Activated T-helper 17 cell treated with anti-CD3 and anti-CD28 coated beads, Interleukin-2, amount 50 U/mL, for 72 hours (primary cell): ENCODE measurements around the gene CENPH. TPM values are rescaled to one million over a fixed set of nuclear protein-coding genes. Genes with fewer than 3 reads are reported as not detected.
"Not testable (repeated sequence)": the region's sequence is repeated elsewhere in the genome, so short reads cannot be mapped to it uniquely, and the experiment has no call there.

ENCODE experiments used
- ATAC-seq: fragments of 150-1000 bp; cut with Tn5 transposase; replicated peaks from 2 replicates; pipeline ENCODE4 v1.10.0; 2021; ENCODE audit warnings: mild to moderate bottlenecking, moderate library complexity
- H3K27ac Mint-ChIP-seq: one replicate; pipeline ENCODE4 v1.8.0; 2022; ENCODE audit warnings: mixed read lengths
- H3K27me3 Mint-ChIP-seq: one replicate; pipeline ENCODE4 v1.8.0; 2022; ENCODE audit warnings: mixed read lengths
- H3K36me3 Mint-ChIP-seq: one replicate; pipeline ENCODE4 v1.8.0; 2022; ENCODE audit warnings: low read depth, mild to moderate bottlenecking, mixed read lengths
- H3K4me1 Mint-ChIP-seq: one replicate; pipeline ENCODE4 v1.8.0; 2022; ENCODE audit warnings: mixed read lengths
- H3K4me3 Mint-ChIP-seq: one replicate; pipeline ENCODE4 v1.8.0; 2022; ENCODE audit warnings: mild to moderate bottlenecking, mixed read lengths
- H3K9me3 Mint-ChIP-seq: one replicate; pipeline ENCODE4 v1.8.0; 2022; ENCODE audit warnings: mixed read lengths
- total RNA-seq, 2 donors: library from RNA; stranded (reverse); gene quantifications; one replicate each; pipeline ENCODE4 v1.2.3, GENCODE V29; 2022

Gene CENPH
- total RNA-seq, 2 donors from 2014 or later = 36.0 to 49.4 TPM

- Mint-ChIP-seq H3K4me1 (peaks cover 8% of the 10 kb centered on the region), H3K4me3 (no peak overlapping the region), H3K9me3 (no peaks in the 10 kb centered on the region), H3K27ac (no peak overlapping the region), H3K27me3 (no peaks in the 10 kb centered on the region), H3K36me3 (peaks cover 73% of the 10 kb centered on the region)
- no peak for ATAC-seq
These were observed 63.1 kb downstream of the CENPH start for GRCh38 chr5:69252437-69252836.

- not testable (repeated sequence) for H3K27me3 Mint-ChIP-seq, H3K27ac Mint-ChIP-seq, ATAC-seq, H3K9me3 Mint-ChIP-seq, H3K4me1 Mint-ChIP-seq, H3K4me3 Mint-ChIP-seq
- H3K36me3 Mint-ChIP-seq = peaks cover 91% of the 10 kb centered on the region
These were observed 66.6 kb downstream of the CENPH start for GRCh38 chr5:69255940-69256339.

- H3K27ac Mint-ChIP-seq = no peak overlapping the region
- peaks cover 95% of the 10 kb centered on the region for H3K36me3 Mint-ChIP-seq
- H3K4me3 Mint-ChIP-seq = no peak overlapping the region
- no peaks in the 10 kb centered on the region for H3K4me1 Mint-ChIP-seq
- no peaks in the 10 kb centered on the region for H3K27me3 Mint-ChIP-seq
- no peak for ATAC-seq
- no peaks in the 10 kb centered on the region for H3K9me3 Mint-ChIP-seq
These were observed 68.2 kb downstream of the CENPH start for GRCh38 chr5:69257577-69257976.

Other genes with a start within 250 kb of the CENPH start
- 10 to 100 TPM; 23.7 to 44.7 TPM for gene SLC30A5, start 95.6 kb upstream of the CENPH start, total RNA-seq
- gene CCNB1, start 22.4 kb upstream of the CENPH start, total RNA-seq = 100 to 1,000 TPM; 175 to 220 TPM
- gene CDK7, start 45.3 kb downstream of the CENPH start, total RNA-seq = 10 to 100 TPM; 37.5 to 52.4 TPM
- gene CCDC125, start 143.2 kb downstream of the CENPH start, total RNA-seq = 10 to 100 TPM; 12.6 to 17.8 TPM
- gene AK6, start 179.9 kb downstream of the CENPH start, total RNA-seq = 10 to 100 TPM; 52.3 to 76.4 TPM
- gene TAF9, start 179.9 kb downstream of the CENPH start, total RNA-seq = 10 to 100 TPM; 60.0 to 89.0 TPM
- 10 to 100 TPM; 25.8 to 28.2 TPM for gene RAD17, start 180.2 kb downstream of the CENPH start, total RNA-seq
- gene MARVELD2, start 225.5 kb downstream of the CENPH start, total RNA-seq = under 1 TPM; 0.37 to 0.69 TPM